BE2C (cell line): Measurements from ENCODE around the gene APOA4.
A peak's percentile ranks its signal among the peaks of the same experiment; 100 is the strongest.

Experiments used
- DNase-seq: peaks from one replicate; pipeline ENCODE4 v3.0.0-alpha.2; 2020
- H3K27me3 ChIP-seq: fragments of 250-450 bp; sonication (Bioruptor Pico); 2 replicates; pipeline ENCODE4 v1.5.1; 2020; ENCODE audit warnings: mild to moderate bottlenecking
- H3K36me3 ChIP-seq: fragments of 250-450 bp; sonication (Bioruptor Pico); 2 replicates; pipeline ENCODE4 v1.5.1; 2020; ENCODE audit warnings: mild to moderate bottlenecking
- H3K4me1 ChIP-seq: fragments of 250-450 bp; sonication (Bioruptor Pico); 2 replicates; pipeline ENCODE4 v1.5.1; 2020
- H3K4me3 ChIP-seq: 2 replicates; pipeline ENCODE4 v1.5.1; 2011; ENCODE audit warnings: low read depth, low read length
- H3K9me3 ChIP-seq: fragments of 250-450 bp; sonication (Bioruptor Pico); 2 replicates; pipeline ENCODE4 v1.5.1; 2020
- TF ChIP-seq, protein P1 (sequence below): IDR thresholded peaks from 2 replicates; pipeline ENCODE4 v1.5.1; 2012; ENCODE audit warnings: mild to moderate bottlenecking, low read depth, low read length

Gene APOA4

DNA sequence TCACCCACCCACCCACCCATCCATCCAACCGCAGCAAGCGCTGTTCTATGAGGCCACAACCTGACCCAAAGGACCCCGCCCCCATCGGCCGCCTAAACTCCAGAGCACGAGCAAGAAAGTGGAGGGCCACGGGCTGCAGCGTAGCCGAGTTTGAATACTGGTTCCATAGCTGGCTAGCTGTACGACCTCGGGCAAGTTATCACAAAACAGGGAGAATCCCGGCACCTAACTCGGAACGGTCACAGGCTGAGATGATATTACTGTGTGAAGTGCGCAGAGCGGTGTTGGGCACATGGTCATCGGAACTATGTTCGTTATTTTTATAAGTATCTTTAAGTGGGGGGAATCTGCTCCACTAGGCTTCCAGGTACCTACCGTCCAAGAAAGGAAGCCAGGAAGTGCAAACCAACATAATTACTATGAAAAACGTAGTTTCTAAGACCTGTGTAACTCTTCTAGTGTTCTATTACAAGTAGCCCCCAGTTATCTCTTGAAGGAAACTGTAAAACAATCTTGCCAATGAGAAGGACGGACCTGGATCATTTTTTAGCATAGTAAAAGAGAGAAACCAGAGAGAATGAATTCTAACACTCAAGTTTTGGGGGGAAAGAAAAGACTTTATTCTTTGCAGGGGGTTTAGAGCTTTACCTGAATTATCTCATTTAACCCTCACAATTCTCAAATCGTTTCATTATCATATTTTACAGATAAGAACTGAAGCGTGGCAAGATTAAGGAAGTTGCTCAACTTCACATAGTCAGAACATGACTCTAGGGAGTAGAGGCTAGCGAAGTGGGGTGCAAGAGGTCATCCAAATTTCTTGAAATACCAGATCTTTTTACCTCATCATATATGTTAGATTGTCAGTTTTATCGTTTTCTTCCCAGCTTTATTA lies 49.7 kb downstream of the APOA4 start:
- Histone ChIP-seq H3K36me3 (peaks cover 15% of the 10 kb centered on the region), H3K4me3 (peak overlapping the region; percentile 80), H3K9me3 (no peaks in the 10 kb centered on the region), H3K4me1 (no peaks in the 10 kb centered on the region), H3K27me3 (no peaks in the 10 kb centered on the region)
- TF ChIP-seq, protein P1, sequence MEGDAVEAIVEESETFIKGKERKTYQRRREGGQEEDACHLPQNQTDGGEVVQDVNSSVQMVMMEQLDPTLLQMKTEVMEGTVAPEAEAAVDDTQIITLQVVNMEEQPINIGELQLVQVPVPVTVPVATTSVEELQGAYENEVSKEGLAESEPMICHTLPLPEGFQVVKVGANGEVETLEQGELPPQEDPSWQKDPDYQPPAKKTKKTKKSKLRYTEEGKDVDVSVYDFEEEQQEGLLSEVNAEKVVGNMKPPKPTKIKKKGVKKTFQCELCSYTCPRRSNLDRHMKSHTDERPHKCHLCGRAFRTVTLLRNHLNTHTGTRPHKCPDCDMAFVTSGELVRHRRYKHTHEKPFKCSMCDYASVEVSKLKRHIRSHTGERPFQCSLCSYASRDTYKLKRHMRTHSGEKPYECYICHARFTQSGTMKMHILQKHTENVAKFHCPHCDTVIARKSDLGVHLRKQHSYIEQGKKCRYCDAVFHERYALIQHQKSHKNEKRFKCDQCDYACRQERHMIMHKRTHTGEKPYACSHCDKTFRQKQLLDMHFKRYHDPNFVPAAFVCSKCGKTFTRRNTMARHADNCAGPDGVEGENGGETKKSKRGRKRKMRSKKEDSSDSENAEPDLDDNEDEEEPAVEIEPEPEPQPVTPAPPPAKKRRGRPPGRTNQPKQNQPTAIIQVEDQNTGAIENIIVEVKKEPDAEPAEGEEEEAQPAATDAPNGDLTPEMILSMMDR: no peak
- no peak for DNase-seq

DNA sequence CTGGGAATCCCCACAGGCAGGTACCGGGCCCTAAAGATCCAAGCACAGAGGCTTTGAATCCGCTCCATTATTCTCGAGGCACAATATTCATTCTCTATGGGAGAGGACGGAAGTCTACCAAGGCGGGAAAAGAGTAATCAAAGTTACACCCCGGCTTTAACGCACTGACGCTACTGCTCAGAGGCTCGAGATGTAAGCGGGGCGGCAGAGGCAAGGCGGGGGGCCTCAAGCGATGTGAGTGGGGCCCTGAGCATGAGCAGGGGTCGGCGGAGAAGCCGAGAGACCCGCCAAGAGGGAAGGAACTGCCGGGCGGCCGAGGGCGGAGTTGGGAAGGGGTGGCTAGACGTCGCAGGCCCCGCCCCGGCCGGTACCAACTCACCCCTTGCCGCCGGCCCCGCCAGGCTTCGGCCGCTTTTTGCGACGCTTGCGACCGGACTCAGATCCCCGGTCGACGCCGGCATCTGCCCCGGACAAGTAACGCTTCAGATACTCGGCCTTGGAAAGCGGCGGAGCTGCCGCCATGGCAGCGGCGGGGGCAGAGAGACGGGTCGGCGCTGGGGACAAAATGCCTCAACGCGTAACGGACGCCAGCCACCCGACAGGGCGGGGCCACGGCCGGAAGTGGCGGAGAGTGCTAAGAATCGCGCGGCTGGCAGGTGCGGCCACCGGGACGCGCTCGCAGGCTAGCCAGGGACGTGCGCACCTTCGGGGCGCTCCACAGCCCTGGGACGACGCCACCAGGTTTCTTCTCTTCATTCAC lies 50.5 kb downstream of the APOA4 start, which contains the start of gene BUD13:
Gene BUD13 (minus strand): TSS at position 545 of the 760 bp plus-strand sequence. CDS start 23 bp downstream, at position 522.
- H3K9me3 ChIP-seq: no peaks in the 10 kb centered on the region
- H3K4me1 ChIP-seq: no peaks in the 10 kb centered on the region
- H3K36me3 ChIP-seq: peaks cover 9% of the 10 kb centered on the region
- no peaks in the 10 kb centered on the region for H3K27me3 ChIP-seq
- H3K4me3 ChIP-seq: peak within 1 kb of the TSS; percentile 80
- DNase-seq: peak; percentile 94
- TF ChIP-seq, protein P1: no peak

DNA sequence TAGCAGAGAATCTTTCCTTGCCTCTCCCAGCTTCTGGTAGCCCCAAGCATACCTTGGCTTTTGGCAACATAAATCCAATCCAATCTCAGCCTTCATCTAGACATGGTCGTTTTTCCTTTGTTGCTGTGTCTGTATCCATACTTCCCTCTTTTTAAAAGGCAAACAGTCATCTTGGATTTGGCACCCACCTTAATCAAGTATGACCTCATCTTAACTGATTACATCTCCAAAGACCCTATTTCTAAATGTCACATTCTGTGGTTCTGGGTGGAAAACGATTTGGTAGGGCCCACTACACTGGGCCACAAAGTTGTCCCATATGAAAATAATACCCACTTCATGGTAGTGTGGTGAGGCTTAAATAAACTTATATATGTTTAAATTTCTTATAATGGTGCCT lies 51.2 kb downstream of the APOA4 start:
- no peaks in the 10 kb centered on the region for H3K4me1 ChIP-seq
- DNase-seq: no peak
- TF ChIP-seq, protein P1: no peak
- H3K36me3 ChIP-seq: peaks cover 9% of the 10 kb centered on the region
- H3K9me3 ChIP-seq: no peaks in the 10 kb centered on the region
- H3K4me3 ChIP-seq: peak overlapping the region; percentile 80
- H3K27me3 ChIP-seq: no peaks in the 10 kb centered on the region
